ENCODE measurements around the gene DYNC1LI1.
"Not testable (repeated sequence)": the region's sequence is repeated elsewhere in the genome, so short reads cannot be mapped to it uniquely, and the experiment has no call there.

The DYNC1LI1 gene

GRCh38 chr3:32578669-32579068 lies 8.0 kb upstream of the DYNC1LI1 start:
- not testable (repeated sequence) for DNase-seq

GRCh38 chr3:32577581-32578556 lies 7.2 kb upstream of the DYNC1LI1 start:
- DNase-seq = no peak

DNA sequence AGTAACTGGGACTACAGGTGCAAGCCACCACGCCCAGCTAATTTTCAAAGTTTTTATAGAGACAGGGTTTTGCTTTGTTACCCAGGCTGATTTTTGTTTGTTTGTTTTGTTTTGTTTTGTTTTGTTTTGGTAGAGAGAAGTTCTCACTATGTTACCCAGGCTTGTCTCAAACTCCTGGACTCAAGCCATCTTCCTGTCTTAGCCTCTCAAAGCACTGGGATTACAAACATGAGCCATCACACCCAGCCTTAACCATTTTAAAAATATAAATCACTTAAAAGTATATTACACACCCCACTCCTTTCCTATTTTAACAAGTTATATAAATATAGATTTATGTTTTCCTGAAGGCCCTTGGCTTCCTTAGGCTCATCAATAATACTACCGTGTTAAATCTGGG lies 6.5 kb upstream of the DYNC1LI1 start:
- DNase-seq = no peak

DNA sequence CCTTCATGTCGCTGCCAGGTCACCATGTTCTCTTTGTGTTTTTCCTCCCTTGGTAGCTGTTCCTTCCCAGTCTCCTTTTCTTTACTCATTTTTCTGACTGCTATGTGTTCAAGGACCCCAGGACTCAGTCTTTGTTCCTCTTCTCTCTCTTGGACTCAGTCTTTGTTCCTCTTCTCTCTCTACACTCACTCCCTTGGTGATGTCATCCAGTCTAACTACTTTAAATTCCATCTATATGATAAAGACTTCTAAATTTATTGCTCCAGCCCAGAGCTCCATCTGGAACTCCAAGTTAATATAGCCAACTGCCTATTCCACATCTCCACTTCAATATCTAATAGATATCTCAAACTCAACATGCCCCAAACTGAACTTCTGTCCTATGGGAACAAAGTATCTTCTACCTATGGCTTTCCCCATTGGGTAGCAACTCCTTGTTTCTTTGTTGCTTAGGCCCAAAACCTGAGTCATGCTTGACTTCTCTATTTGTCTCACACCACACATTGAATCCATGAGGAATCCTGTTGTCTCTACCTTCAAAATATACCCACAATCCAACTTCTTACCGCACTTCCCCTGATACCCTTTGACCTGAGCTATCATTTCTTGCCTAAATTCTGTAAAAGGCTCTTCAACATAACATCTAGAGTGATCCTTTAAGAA lies 4.9 kb upstream of the DYNC1LI1 start:
- no peak for DNase-seq

DNA sequence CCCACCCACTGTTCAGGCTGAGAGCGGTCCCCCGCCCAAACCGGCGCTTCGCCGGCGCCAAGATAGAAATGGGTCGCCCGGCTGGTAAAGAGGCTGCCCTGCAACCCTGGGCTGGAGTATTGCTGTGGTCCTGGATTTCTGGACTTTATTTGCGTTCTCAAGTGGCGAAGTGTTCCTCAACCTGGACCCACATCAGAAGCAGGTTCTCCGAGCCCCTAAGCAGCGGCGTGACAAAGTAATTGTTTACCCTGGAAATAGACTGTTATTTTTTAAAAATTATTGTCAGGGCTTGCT lies 481 bp upstream of the DYNC1LI1 start:
- DNase-seq = peak; percentile 52

DNA sequence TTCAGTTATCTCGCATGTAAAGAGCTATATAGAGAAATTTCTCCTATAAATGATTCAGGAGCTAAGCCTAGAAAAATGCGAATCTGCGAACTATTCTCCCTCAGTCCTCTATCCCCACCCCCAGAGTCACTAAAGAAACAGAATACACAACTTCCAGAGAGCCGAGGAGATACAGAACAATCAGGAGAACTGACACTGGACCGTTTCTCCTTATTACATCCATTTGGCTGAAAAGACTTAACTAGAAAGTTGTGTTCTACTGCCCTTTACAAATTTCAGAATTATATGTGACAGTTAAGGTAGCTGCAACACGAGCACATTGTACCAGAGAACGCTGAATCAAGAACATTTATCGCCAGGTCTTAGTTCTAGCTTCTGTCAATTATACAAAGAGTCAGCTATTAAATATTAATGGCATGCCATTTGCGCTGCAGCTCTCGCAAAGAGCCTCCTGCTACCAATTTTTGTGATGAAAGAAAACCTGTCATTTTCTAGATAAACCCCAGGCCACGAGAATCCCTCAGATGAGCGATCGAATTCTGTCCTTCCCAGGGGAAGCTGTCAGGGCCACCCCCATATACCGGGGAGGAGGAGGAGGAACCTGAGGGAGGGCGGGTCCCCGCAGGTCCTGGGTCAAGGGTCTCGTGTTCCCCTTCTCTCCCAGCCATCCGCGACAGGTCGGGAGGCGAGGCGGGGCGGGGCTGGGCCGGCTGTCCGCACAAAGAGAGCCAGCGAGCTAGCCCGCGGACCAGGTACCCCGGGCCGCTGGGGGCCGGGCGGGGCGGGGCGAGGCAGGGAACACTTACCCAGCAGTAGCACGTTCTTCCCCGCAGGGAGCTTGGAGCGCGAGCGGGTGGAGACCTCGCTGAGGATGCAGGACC lies 878 bp downstream of the DYNC1LI1 start:
- DNase-seq = no peak

- no peak for DNase-seq
These were observed 1.7 kb downstream of the DYNC1LI1 start for GRCh38 chr3:32568953-32569352.

GRCh38 chr3:32564195-32564594 lies 6.5 kb downstream of the DYNC1LI1 start:
- no peak for DNase-seq

DNA sequence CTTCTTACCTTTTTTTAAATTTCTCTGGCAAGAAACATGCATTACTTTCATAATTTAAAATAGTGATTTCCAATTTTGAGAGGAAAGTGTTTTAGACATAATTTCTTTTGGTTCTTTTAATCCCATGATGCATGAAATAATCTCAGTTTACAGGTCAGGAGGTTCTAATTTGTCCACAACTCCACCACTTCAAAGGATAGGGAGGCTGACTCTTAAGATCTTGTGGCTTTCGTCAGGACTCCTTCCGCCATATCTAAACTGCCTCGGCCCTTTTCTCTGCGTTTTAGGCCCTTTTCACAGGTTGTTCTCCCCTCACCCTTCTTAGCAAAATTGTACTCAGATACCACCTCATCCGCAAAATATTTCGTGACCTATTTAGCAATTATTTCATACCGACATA lies 8.0 kb downstream of the DYNC1LI1 start:
- no peak for DNase-seq

GRCh38 chr3:32557640-32558352 lies 12.9 kb downstream of the DYNC1LI1 start:
- peak; percentile 20 for DNase-seq

DNA sequence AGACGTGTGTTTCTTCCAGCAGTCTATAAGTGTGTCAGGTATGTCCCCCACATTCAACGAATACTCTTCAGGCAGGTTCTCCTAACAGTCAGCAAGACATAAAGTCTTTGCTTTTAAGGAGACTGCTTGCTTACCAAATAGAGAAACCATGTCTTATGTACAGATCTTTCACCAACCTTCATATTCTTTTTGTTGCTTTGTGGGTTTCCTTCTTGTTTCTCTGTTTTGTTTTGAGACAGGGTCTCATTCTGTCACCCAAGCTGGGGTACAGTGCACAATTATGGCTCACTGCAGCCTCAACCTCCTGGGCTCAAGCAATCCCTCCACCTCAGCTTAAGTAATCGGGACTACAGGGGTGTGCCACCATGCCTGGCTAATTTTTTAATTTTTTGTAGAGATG lies 14.3 kb downstream of the DYNC1LI1 start:
- no peak for DNase-seq

DNA sequence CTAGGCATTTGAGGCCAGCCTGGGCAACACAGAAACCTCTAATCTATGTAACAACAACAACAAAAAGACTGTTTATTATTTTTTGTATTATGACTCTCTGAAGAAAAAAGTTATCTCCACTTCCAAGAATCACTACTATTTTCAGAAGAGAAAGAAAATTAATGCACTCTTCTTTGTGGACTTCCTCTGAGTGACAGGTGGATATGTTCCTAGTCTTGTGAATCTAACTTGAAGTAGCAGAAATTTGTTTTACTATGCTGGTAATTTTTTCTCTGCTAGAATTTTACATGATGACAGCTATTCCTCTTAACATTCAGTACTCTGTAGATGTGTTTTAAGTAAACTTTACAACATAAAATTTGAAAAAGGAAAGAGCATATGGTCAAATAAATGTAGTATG lies 16.7 kb downstream of the DYNC1LI1 start:
- no peak for DNase-seq

DNA sequence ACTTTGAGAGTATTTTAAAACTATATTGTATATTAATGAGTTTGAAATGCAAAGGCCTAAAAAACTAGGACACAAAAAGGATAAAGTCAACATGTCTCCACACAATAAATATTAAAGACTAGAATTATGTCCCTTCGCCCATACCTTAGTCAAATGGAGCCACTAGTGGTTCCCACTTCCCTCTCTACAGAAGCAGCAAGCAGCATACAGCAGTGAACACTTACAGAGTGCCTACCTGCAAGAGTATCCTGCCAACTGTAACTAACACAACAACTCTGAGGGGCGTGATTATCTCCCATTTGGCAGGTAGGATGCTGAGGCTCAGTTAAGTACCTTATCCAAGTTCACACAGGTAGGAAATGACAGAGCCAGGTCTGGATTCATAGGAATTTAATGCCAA lies 17.2 kb downstream of the DYNC1LI1 start:
- DNase-seq = no peak

DNA sequence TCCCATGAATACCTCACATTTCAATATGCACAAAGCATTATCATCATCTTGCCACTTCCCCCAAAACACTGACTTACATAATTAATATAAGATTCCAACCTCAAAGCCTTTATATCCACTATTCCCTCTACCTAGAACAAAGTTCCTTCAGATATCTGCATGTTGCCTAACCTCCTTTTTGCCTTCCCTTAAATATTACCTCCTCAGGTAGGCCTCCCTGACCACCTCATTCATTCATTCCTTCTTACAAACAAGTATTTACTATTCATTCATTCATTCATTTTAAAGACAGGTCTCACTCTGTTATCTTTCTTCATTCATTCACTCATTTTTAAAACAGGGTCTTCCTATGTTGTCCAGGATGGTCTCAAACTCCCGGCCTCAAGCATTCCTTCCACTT lies 18.6 kb downstream of the DYNC1LI1 start:
- DNase-seq = no peak

- DNase-seq = no peak
These were observed 19.2 kb downstream of the DYNC1LI1 start for GRCh38 chr3:32551496-32551895.

DNA sequence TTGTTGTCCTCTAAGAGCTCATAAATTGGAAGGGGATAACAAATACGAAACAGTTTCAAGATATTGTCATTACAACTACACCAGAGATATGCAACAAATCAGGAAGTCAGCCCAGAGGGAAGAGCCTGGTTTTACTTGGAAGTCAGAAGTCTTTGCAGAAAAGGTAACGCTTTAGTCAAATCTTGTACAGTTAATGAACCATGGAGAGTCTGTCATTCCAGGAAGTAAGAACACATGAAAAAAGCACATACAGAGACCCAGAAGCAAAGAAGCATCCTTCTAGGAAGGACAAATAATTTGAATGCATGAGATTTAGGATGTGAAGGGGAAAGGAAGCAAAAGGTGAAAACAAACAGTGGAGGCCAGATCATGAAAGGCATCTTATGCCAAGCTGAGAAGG lies 19.6 kb downstream of the DYNC1LI1 start:
- DNase-seq = no peak

DNA sequence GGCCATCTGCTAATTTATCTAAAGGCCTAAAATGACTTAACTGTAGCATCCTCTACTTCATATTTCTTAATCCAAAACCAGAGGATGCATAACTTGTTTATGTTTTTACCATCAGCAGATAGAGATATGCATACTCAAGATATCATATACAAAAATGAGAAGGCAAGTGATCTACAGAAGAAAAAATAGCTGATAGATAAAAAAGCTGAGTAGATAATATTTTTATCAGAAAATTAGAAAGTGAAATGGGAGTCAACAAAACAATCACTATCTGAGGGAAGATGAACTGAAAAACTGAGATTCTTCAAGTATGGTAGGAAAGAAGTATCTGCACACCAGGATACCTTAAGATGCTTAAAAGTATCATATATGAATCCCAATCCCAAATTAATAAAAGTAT lies 25.4 kb downstream of the DYNC1LI1 start:
- no peak for DNase-seq

DNA sequence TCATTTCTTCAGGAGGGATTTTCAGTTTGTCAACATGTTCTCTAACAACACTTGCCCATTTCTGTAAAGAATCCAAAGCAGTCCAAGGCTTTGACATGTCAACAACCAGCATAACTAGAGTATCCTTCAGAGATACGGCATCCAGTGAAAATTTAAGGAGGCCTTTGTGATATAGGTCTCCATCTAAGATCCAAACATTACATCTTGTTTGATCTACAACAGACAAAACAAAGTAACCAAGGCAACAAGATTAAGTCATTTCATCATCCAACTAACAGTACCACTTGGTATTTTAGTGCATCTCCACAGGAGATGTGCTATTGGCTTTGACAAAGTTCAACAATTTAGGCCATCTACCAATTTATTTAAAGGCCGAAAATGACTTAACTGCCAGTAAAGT lies 25.8 kb downstream of the DYNC1LI1 start:
- no peak for DNase-seq

DNA sequence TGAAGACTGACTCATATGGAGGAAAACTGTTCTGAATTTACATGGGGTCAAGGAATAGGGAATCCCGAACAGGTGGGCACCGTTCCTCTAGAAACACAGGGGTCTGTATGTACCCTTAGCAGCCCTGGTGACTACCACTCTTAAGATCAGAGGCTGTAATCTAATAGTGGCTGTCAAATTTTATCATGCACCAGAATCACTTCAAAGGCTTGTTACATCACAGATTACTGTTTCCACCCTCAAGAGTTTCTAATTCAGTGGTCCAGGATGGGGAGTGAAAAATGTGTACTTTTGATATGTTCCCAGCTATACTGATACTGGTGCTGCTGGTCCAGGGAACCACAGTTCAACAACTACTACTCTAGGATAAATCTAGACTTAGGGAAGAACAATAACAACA lies 27.9 kb downstream of the DYNC1LI1 start:
- DNase-seq = no peak

- DNase-seq = no peak
These were observed 29.8 kb downstream of the DYNC1LI1 start for GRCh38 chr3:32540899-32541298.

GRCh38 chr3:32532434-32532833 lies 38.2 kb downstream of the DYNC1LI1 start:
- no peak for DNase-seq

GRCh38 chr3:32531010-32531647 lies 39.5 kb downstream of the DYNC1LI1 start:
- DNase-seq = no peak

Measured in COR-L47 (cell line).